AG20443 (cell line): ENCODE data around the gene LAMA5.

ENCODE experiments used
- DNase-seq: peaks from one replicate; pipeline ENCODE4 v3.0.0; 2012; ENCODE audit warnings: low spot score, mixed read lengths

The LAMA5 gene

DNA sequence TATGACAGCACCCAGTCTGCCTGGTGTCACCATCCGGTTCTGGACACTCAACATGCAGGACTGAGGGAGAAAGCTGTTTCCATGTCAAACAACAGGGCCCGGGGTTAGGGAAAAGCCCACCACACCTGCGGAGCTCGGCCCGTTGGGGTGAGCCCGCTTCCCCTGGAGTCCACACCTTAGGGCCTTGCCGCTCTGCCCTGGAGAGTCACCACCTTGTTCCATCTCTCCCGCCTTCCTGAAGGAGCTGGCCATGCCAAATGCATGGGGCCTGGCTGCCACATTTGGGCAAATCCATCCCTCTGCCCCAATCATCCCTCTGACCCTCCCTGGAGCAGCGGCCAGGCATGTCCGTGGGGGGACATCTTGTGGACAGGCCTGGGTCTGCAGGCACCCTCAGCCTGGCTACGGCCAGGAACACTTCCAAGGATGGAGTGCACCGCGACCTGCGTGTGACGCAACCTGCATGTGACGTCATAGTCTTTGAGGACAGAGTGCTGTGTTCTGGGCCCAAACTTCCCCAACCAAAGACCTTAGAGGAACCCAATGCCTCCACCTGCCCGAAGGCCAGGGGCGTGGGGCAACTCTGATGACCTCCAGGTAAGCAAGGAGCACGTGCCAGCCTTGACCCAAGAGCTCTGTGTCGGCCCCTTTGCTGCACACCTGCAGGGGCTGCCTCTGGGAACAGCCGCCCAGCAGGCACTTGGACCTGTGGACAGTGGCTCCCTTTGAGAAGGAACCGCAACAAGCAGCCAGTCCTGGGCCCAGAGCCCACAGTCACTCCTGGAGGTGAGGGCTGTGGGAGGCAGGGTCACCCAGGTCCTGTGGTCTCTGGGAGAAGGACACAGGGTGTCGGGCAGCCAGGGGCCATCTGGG is 38.2 kb upstream of the LAMA5 start:
- DNase-seq: peak; percentile 65

DNA sequence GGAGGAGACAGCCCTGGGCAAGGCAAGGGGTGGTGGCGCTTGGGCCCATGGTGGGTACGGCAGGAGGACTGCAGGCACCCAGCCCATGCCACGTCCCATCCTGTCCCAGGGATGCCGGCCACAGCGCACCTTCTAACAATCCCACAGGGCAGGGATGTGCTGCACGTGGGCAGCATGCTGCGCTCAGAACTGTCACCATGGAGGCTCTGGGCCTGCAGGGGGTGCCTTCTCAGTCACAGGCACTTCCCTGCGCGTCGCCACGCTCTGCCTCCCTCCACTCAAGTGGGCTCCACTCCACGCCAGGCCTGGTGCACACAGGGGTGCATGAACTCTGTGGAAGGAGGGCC is 37.6 kb upstream of the LAMA5 start:
- DNase-seq: no peak

DNA sequence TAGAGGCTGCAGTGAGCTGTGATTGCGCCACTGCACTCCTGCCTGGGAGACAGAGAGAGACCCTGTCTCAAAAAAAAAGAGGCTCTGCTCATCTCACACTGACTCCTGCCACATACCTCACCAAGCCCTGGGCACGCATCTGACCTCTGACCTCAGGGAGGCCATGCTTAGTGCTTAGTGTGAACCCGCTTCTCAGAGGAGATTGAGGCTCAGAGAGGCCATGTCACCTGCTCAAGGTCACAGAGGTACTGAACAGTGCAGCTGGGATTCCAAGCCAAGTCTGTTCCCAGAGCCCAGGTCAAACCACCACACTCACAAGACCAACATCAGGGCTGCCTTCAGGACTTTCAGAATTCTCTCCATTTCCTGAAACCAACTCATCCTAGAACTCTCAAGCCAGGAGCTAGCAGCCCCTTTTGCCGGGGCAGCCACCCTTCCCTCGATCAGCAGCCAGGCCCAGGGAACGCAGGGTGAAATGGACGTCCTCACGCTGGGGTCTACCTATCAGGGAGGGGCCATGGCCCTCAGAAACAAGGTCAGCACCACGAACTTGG is 37.1 kb upstream of the LAMA5 start:
- DNase-seq: no peak

DNA sequence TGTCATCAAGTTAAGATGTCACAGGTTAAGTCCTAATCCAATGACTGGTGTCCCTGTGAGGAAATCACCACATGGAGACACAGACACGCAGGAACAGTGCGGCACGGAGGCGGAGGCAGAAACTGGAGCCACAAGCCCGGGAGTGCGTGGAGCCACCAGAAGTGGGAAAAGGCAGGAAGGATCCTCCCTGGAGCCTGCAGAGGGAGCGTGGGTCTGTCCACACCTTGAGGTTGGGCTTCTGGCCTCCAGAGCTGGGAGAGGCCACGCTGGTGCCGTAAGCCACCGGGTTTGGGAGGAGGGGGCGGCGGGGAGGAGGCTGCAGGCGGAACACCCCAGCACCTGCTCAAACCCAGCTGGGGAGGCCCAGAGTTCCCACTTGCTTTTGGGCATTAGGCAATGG is 36.2 kb upstream of the LAMA5 start:
- DNase-seq: no peak

DNA sequence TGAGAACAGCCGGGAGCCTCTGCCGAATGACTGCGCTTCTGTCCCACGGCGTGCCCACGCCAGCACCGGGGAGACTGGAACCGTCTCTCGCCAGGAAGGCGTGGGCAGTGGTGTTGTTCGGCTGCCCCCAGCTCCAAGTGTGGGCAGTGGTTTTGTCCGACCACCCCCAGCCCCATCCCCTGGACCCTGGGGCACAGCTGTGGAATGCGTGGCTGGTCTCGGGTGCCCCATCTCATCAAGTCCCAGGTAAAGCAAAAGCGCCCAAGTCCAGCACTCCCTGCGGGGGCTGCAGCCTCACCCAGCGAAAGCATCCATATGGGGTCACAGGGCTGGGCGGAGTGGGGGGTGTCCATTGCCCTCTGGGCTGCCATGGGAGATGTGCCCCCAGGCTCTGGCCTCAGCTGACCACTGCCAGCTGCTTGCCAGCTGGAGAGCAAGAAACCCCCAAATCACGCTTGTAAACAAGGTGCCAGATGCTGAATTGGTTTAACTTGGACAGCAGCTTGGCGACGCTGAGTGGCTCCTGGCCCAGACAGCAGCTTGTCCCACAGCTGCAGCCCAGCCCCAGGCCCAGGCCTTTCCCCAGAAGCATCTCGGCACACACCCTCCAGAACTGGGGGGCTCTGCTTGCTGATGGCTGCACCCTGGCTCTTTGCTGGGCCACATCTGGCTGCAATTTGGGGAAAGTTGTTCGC is 35.5 kb upstream of the LAMA5 start:
- no peak for DNase-seq

DNA sequence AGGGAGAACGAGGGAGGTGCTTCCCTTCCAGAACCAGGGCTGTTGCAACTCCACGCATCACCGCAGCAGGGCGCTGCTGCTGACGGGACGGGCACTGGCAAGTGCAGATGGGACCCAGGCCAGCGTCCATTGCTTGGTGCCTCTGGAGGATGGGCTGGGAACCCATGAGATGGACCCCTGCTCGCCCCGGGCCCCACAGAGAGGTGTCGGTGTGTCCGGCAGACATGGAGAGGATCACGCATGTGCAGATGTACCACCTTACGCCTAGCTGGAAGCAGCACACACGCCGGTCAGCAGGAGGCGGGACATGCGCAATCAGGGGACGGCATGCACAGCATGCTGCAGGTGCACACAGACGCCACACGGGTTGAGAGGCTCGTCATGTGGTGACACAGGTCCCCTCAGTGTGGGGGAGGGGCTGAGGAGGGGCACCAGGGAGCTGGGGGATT is 34.2 kb upstream of the LAMA5 start:
- no peak for DNase-seq

DNA sequence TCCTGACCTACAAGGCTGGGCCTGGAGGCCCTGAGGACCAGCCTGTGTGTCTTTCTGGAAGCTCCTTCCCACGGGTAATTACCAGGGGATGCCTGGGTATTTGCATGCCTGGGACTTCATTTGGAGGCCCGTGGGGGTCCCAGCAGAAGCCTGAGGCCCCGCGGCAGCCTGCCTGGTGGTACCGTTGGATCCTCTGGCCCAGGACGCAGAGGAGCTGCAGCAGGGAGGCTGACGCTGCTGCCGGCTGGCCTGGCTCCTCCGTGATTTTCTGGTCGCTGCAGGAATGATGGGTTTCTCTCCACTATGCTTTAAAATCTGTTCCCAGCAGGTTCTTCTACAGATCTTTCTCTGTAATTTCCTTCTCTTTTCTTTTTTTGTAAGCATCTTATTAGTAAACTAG is 33.4 kb upstream of the LAMA5 start:
- DNase-seq: no peak

DNA sequence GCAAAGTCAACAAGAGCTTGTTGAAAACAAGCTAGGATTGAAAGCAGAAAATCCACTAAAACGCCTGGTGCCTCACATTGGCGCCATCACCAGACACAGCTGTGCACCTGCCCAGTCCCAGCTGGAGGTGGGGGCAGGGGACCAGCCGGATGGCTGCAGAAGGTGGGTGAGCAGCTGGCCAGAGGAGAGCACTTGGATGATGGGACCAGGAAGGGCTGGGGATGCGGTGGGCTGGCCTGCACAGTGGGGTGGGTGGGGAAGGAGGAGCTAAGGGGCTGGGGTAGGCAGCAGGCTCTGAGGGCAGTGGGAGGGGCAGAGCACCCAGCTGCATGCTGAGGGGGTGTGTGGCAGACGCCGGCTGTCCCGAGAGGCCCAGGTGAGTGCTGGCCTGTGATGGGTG is 32.9 kb upstream of the LAMA5 start:
- no peak for DNase-seq

DNA sequence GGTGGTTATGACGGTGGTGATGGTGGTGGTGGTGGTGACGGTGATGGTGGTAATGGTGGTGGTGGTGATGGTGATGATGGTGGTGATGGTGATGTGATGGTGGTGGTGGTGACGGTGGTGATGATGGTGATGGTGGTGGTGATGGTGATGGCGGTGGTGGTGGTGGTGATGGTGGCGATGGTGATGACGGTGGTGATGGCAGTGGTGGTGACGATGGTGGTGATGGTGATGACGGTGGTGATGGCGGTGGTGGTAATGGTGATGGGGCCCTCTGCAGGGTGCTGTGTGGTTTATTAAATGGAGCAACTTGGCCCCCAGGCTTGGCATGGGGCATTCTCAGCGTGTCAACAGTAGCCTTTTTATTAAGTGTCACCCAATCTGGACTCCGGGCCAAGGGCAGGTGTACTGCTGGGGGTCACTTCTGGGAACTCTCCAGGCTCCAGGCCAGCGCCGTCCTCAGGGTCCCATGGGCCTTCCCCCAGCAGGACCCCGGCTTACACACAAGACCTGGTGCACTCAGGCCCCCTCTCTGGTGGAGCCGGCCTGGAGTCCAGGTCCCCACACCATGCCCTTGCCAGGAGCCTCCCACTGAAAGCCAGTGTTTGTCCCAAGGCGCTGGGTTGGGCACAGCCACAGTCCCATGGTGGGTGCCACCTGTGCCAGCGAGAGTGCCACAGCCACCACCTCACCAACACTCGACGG is 31.2 kb upstream of the LAMA5 start:
- DNase-seq: no peak

DNA sequence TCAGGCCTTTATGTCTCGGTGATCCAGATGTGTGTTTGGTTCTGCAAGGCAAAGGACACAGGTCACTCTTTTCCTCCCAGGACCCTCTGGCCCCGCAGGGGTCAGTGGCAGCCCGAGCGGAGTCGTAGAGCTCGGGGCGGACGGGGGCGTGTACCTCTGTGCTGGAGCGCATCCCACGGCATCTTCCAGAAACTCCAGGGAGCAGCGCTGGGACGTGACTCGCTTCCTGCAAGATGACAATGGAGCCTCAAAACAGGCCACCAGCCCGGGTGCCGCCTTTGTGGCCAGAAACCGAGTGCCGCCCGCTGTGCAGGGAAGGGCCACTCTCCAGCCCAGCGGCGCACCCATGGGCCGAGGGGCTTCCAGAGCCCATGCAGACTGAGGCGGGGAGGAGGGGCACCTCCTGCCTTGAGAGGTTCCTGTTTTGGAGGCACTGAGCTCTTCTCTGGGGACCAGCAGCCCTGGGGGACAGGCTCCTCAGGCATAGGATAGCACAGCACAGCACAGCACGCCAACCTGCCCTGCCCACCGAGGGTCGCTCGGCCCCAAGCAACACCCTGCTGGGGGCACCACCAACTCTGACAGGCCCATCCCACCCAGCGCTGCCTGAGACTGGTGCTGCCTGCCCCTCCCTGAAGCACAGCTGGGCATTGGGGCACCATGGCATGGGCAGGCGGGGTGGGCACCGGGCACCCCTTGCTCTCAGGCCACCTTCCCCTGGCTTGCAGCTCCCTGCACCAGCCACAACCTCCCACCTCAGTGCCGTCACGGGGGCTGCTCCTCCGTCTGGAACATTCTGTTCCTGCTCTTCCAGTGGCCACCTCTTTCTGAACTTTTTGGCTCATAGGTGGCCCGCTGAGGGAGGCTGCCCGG is 29.5 kb upstream of the LAMA5 start:
- no peak for DNase-seq

DNA sequence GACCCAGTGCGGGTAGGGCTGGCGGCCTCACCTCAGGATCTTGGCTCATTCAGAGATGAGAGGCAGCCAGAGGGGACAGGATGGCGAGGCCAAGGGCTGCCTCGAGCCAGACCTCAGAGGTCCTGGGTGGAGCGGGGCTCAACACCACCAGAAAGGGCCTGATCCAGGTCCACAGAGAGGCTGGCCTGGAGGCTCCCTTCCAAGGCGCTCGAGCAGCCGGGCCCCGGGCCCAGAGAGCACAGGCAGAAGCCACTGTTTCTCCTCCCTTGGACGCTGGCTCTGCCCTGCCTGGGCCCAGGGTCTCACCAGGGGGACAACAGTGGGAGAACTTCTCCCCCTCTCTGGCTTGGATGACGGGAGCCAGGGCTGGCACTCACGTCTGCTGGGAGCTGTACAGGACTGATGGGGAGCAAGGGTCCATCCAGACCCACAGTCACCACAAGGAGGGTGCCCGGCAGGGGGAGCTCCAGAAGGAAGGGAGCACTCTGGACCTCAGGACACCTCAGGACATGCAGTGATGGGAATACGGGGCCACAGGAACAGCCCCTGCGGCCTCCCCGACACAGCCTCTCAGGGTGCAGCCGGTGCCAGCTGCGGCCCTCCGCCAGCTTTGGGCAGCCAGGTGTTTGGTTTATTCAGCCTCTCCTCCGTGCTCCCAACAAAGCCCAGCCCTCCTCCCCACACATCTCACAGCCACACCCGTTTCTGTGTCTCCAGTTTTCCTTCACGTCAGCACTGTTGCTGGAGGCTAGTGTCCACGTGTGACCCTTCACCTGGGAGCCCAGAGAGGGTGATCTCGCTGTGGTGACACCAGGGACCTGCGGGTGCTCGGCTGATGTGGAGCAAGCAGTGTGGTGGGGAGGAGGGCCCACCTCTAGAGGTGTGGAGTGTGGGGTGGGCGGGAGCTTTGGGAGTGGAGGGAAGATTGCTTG is 28.5 kb upstream of the LAMA5 start:
- DNase-seq: no peak

DNA sequence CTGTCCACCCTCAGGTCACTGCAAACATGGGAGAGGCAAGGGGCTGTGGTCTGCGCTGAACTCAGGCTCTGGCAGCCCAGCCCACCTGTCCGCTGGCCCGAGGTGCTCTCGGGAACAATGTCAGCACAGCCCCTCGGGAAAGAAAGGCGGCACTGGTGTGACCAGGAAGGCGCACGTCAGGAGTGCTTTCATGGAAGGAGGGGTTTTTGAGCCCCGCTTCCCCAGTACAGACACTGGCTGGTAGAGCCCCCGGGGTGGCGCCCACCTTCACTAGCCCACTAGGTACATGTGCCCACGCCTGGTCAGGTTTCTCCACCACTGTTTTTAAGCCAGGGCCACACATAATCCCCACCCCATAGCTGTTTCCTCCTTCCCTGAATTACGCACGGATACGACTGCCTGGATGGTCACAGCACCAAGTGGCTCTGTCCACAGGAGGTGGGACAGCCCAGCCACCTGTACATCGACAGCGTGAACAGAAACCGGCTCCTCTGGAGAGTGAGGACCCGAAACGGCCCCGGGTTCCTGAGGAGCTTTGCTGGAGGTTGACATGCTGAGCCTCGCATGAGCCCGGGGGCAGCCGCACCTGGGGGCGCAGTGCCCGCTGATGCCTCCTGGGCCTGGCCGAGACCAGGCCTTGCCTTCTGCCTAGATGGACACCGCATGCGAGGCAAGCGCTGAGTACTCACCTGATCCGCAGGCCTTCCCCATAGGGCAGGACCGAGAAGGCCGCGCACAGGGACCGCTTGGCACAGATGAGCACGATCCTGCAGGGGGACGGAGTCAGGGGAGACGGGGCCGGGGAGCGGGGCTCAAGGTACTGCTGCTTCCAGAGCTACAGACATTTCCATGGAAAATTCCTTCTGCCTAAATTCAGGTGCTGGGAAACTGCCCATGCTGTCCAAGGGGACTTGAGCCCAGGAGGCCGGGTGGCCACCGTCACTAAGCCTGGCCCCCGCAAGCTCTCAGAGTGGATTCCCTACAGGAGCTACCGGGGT is 27.4 kb upstream of the LAMA5 start:
- no peak for DNase-seq

DNA sequence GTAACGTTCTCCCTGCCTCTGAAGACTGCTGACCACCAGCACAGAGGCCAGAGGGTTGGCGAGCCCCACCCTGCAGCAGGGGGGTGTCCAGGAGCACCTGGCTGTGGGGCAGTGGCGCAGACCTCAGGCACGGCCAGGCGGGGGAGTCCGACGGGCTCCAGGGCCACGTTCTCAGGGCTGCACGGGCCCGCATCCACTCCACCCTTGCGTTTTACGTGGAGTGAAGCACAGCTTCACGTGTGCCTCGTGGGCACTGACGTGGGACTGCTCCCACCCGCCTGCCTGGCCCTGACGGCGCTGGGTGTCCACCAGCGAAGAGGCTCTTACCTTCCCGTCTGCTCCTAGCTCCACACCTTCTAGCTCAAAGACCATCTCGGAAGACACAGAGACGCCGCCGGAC is 26.7 kb upstream of the LAMA5 start:
- no peak for DNase-seq

DNA sequence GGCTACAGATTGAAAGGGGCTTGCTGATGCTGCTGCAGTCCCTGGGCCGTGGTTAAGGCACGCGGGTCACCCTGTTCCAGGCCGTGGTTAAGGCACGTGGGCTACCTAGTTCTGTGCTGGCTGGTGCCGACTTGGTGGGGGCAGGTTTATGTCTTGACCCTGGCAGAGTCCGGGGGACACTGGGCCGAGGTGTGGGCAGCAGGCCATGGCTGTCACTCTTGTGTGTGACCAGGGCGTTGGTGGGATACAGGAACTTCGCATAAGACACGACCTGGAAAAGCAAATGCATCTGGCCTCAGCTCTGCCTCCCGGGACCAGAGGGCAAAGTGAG is 26.2 kb upstream of the LAMA5 start:
- no peak for DNase-seq

DNA sequence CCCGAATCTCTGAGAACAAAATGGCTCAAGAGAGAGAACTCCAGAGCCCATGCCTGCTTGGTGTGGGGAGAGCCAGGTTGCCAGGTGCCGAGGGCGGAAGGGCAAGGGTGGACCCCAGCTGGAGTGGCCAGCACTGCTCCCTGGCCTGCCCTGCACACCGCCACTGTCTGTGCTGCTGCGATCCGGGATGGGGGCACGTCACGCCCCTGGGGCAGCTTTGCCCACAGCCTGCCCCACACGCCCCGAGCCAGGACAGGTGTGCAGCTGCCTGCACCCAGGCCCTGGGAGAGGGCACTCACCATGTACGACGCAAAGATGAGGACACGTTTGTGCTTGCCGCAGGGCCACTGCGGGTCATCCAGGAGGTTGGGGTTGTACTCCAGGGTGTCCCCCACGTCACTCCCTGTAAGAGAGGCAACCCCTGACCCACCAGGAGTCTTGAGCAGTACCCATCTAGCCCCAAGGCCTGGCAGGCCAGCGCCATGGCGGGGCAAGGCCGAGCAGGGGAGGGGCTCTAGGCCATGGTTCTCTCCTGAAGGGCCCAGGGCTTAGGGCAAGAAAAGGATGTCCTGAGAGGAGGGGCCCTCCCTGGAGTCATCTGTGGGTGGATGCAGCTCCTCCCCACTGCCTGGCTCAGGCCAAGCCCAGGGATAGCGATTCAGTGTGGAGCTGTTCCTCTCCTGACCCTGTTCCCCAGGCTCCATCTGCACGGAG is 25.7 kb upstream of the LAMA5 start:
- no peak for DNase-seq

DNA sequence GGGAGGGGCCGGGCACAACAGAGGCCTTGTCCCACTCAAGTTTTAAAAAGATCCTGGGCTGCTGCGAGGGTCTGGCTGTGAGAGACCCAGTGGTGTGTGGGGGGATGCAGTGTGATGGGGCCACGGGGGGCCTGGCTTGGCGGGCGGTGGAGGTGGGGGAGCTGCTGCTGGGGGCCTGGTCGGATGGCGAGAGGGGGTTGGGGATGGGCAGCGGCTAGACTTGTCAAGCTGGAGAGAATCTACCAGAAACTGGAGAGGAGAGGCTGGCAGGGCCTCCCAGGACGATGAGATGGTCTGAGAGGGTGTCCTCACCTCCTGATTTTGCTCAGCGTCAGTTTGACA is 24.9 kb upstream of the LAMA5 start:
- no peak for DNase-seq

DNA sequence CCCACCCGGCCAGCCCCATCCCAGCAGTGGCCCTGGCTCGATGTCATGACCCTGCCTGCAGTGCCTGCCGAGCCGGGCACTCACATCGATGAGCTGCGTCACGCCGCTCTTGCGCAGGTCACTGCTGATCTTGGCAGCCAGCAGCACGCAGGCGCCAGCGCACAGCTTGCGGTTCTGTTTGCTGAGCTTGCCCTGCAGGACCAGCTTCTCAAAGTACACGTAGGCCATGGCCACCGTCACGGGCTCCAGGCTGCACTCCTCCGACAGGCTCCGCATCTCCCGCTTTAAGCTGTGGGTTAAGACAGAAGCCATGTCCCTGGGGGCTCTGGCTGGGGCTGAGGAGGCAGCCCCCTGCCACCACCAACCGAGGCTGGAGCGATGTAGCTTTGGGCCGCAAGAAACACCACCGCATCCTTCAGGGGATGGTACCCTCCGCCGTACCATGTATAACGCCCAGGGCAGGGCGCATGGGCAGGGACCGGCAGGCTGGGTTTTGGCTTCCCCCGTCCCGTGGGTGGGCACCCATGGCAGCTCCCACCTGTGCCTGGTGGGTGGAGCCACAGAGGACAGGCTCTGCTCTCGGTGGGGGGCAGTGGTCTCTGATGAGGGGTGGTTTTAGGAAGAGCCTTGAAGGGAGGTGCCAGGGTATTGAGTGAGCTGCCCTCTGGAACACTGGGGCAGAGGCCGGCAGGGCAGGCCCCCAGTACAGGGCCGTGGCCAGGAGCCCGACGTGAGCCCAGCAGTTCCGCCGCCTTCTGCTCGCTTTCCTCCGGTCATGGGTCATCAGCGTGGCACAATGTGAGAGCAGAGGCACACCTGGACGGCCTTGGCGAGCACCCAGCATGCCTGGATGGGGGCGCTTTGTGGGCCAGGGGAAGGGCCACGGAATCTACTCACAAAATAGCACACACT is 24.3 kb upstream of the LAMA5 start:
- DNase-seq: no peak
